ENCODE data around the gene ZNF598. TPM values are rescaled to one million over a fixed set of nuclear protein-coding genes. Genes with fewer than 3 reads are reported as not detected.
A peak's percentile ranks its signal among the peaks of the same experiment; 100 is the strongest.

The ZNF598 gene
- total and polyA plus RNA-seq, 10 of the 15 experiments (the other 5 are each of a cell fraction or from before 2014, with no cell fraction given), result 0.08 to 74.0 (median 14.4) TPM

GRCh38 chr16:2047330-2048115 lies 37.9 kb upstream of the ZNF598 start, which contains the start of the genes NTHL1 and TSC2 (continued):
- TF ChIP-seq HSF1 (IDR thresholded peaks at IDR 0.05; ENCODE audit: low read depth, low read length) (no peak), IKZF2 (IDR thresholded peaks at IDR 0.05) (peak in 1 of 2 experiments; percentile 19; a peak in 2 of 4 replicates), ZBTB40 (IDR thresholded peaks at IDR 0.05; ENCODE audit: borderline replicate concordance) (peak; percentile 90), YY1 (IDR thresholded peaks at IDR 0.05; ENCODE audit: low read depth, low read length) (peak; percentile 97), MTA2 (IDR thresholded peaks at IDR 0.05; ENCODE audit: low read depth) (no peak), PBX3 (IDR thresholded peaks at IDR 0.05; ENCODE audit: insufficient replicate concordance, low read depth, low read length) (no peak), RAD51 (IDR thresholded peaks at IDR 0.05) (peak; percentile 98), NR2C1 (IDR thresholded peaks at IDR 0.05) (peak; percentile 89), PRDM15 (CRISPR knock-in tag; IDR thresholded peaks at IDR 0.05) (peak; percentile 75; the same call in 1 of the 2 replicates), BCL3 (IDR thresholded peaks at IDR 0.05; ENCODE audit: borderline replicate concordance, insufficient read depth, low read depth, low read length, poor library complexity, severe bottlenecking) (no peak), GABPA (IDR thresholded peaks at IDR 0.05; ENCODE audit: low read depth) (peak; percentile 93), BCLAF1 (IDR thresholded peaks at IDR 0.05) (peak; percentile 45; the same call in 1 of the 2 replicates)
